Duodenal mucosa (tissue), 2 donors: ENCODE data around the gene TOP2B.

ENCODE experiments used
- H3K27ac ChIP-seq: one replicate; pipeline ENCODE4 v1.7.0; 2013; ENCODE audit warnings: low read depth, low read length
- H3K27me3 ChIP-seq, 2 donors: one replicate each; pipeline ENCODE4 v1.7.0; 2013; ENCODE audit warnings: low read length in 2 of 2, control low read depth in 1 of 2; ENCODE audit not compliant: insufficient read depth in 2 of 2, control insufficient read depth in 1 of 2
- H3K36me3 ChIP-seq, 2 donors: one replicate each; pipeline ENCODE4 v1.7.0; 2013; ENCODE audit warnings: low read length in 2 of 2, control low read depth in 1 of 2; ENCODE audit not compliant: insufficient read depth in 2 of 2, control insufficient read depth in 1 of 2
- H3K4me1 ChIP-seq, 2 donors: one replicate each; pipeline ENCODE4 v1.7.0; 2013; ENCODE audit warnings: low read length in 2 of 2, control low read depth in 1 of 2; ENCODE audit not compliant: insufficient read depth in 2 of 2, control insufficient read depth in 1 of 2
- H3K4me3 ChIP-seq, 2 donors: one replicate each; pipeline ENCODE4 v1.7.0; 2013; ENCODE audit warnings: low read length in 2 of 2, low read depth in 1 of 2
- H3K9ac ChIP-seq, 2 donors: one replicate each; pipeline ENCODE4 v1.7.0; 2013; ENCODE audit warnings: low read length in 2 of 2, low read depth in 1 of 2
- H3K9me3 ChIP-seq, 2 donors: one replicate each; pipeline ENCODE4 v1.7.0; 2013; ENCODE audit warnings: low read length in 2 of 2, control low read depth in 1 of 2; ENCODE audit not compliant: control insufficient read depth in 1 of 2

Gene TOP2B

GRCh38 chr3:25566358-25566920, 98.3 kb downstream of the TOP2B start:
- H3K27ac ChIP-seq = no peak overlapping the region
- no peaks in the 10 kb centered on the region for H3K36me3 ChIP-seq
- H3K4me3 ChIP-seq = no peak overlapping the region
- H3K9ac ChIP-seq = no peak overlapping the region
- H3K27me3 ChIP-seq = no peaks in the 10 kb centered on the region
- no peaks in the 10 kb centered on the region for H3K4me1 ChIP-seq
- no peaks in the 10 kb centered on the region for H3K9me3 ChIP-seq

- no peak overlapping the region for H3K4me3 ChIP-seq
Observed at GRCh38 chr3:25565807-25566206, 98.9 kb downstream of the TOP2B start.

GRCh38 chr3:25564075-25564474, 100.6 kb downstream of the TOP2B start:
- H3K9ac ChIP-seq = no peak overlapping the region
- H3K4me3 ChIP-seq = no peak overlapping the region
- no peaks in the 10 kb centered on the region for H3K36me3 ChIP-seq
- no peak overlapping the region for H3K27ac ChIP-seq
- no peaks in the 10 kb centered on the region for H3K9me3 ChIP-seq
- no peaks in the 10 kb centered on the region for H3K4me1 ChIP-seq
- H3K27me3 ChIP-seq = no peaks in the 10 kb centered on the region

More at GRCh38 chr3:25565807-25566206, 98.9 kb downstream of the TOP2B start:
- H3K27me3 ChIP-seq = no peaks in the 10 kb centered on the region
- H3K36me3 ChIP-seq = no peaks in the 10 kb centered on the region
- H3K9me3 ChIP-seq = no peaks in the 10 kb centered on the region
- H3K27ac ChIP-seq = no peak overlapping the region
- H3K9ac ChIP-seq = no peak overlapping the region
- H3K4me1 ChIP-seq = no peaks in the 10 kb centered on the region

- no peaks in the 10 kb centered on the region for H3K9me3 ChIP-seq
- no peaks in the 10 kb centered on the region for H3K36me3 ChIP-seq
- no peaks in the 10 kb centered on the region for H3K27me3 ChIP-seq
- H3K4me3 ChIP-seq = no peak overlapping the region
- H3K9ac ChIP-seq = no peak overlapping the region
- no peak overlapping the region for H3K27ac ChIP-seq
- H3K4me1 ChIP-seq = no peaks in the 10 kb centered on the region
Observed at GRCh38 chr3:25563601-25564000, 101.1 kb downstream of the TOP2B start.

GRCh38 chr3:25558796-25559195, 105.9 kb downstream of the TOP2B start:
- Histone ChIP-seq H3K4me1 (no peaks in the 10 kb centered on the region), H3K36me3 (no peaks in the 10 kb centered on the region), H3K9ac (no peak overlapping the region), H3K4me3 (no peak overlapping the region), H3K9me3 (no peaks in the 10 kb centered on the region), H3K27ac (no peak overlapping the region), H3K27me3 (peaks cover 0 to 4% of the 10 kb centered on the region in 2 donors)

GRCh38 chr3:25558121-25558520, 106.6 kb downstream of the TOP2B start:
- Histone ChIP-seq H3K27ac (no peak overlapping the region), H3K36me3 (no peaks in the 10 kb centered on the region), H3K27me3 (peaks cover 0 to 4% of the 10 kb centered on the region in 2 donors), H3K9ac (no peak overlapping the region), H3K4me1 (no peaks in the 10 kb centered on the region), H3K4me3 (no peak overlapping the region), H3K9me3 (no peaks in the 10 kb centered on the region)

GRCh38 chr3:25557694-25558093, 107.0 kb downstream of the TOP2B start:
- no peak overlapping the region for H3K27ac ChIP-seq

GRCh38 chr3:25556447-25556846, 108.3 kb downstream of the TOP2B start:
- Histone ChIP-seq H3K27ac (no peak overlapping the region), H3K36me3 (no peaks in the 10 kb centered on the region), H3K9me3 (no peaks in the 10 kb centered on the region), H3K4me1 (no peaks in the 10 kb centered on the region), H3K27me3 (peaks cover 0 to 4% of the 10 kb centered on the region in 2 donors), H3K4me3 (no peak overlapping the region), H3K9ac (no peak overlapping the region)

More at GRCh38 chr3:25557694-25558093, 107.0 kb downstream of the TOP2B start:
- no peak overlapping the region for H3K9ac ChIP-seq
- H3K4me3 ChIP-seq = no peak overlapping the region
- H3K4me1 ChIP-seq = no peaks in the 10 kb centered on the region
- peaks cover 0 to 4% of the 10 kb centered on the region in 2 donors for H3K27me3 ChIP-seq
- no peaks in the 10 kb centered on the region for H3K36me3 ChIP-seq
- H3K9me3 ChIP-seq = no peaks in the 10 kb centered on the region

- Histone ChIP-seq H3K36me3 (no peaks in the 10 kb centered on the region), H3K4me1 (no peaks in the 10 kb centered on the region), H3K9ac (no peak overlapping the region), H3K9me3 (no peaks in the 10 kb centered on the region), H3K27ac (no peak overlapping the region), H3K4me3 (no peak overlapping the region), H3K27me3 (peaks cover 0 to 4% of the 10 kb centered on the region in 2 donors)
Observed at GRCh38 chr3:25555695-25556437, 108.8 kb downstream of the TOP2B start.

GRCh38 chr3:25554376-25554775, 110.3 kb downstream of the TOP2B start:
- no peak overlapping the region for H3K4me3 ChIP-seq
- H3K36me3 ChIP-seq = no peaks in the 10 kb centered on the region
- no peak overlapping the region for H3K27ac ChIP-seq
- H3K9ac ChIP-seq = no peak overlapping the region
- H3K27me3 ChIP-seq = peaks cover 0 to 4% of the 10 kb centered on the region in 2 donors
- H3K4me1 ChIP-seq = no peaks in the 10 kb centered on the region
- no peaks in the 10 kb centered on the region for H3K9me3 ChIP-seq
